Heart left ventricle (tissue), 13 donors: ENCODE measurements around the gene CDCP1.

Experiments used
- POLR2A ChIP-seq, 2 donors: fragments of 450-650 bp; IDR thresholded peaks; one replicate each; pipeline ENCODE4 v1.6.1; 2017; ENCODE audit warnings: antibody characterized with exemption in 2 of 2, mild to moderate bottlenecking in 2 of 2, moderate library complexity in 2 of 2
- TF ChIP-seq, protein P1 (sequence below), 12 donors: fragments of 200-600 bp; sonication (generic) in 4 of 12; IDR thresholded peaks; one replicate each; pipeline versions ENCODE4 v1.5.0 to v1.8.0; 2018 to 2022; ENCODE audit warnings: antibody characterized with exemption in 12 of 12, mild to moderate bottlenecking in 5 of 12
- donor health status: ischemic (EF 13 %, LVEDD 7.1; RV severe dilation, severe dysfunction).
- donor health status: DM: no; HTN: yes; CAD: no.
- donor health status: DM: no; HTN: no; CAD: no.
- donor health status: ischemic (EF 25% LVEDD 6.9; RV normal size, moderate dysfunction).
- donor health status: ischemic (EF 25% LVEDD 5.7; RV mildly dilated, moderate dysfunction).
- donor health status: ischemic (EF 35%, LVEDD 5.7; RV mildly dilated, moderate dysfunction).
- donor health status: nonischemic (EF 11% LVEDD 7.7; RV severe dilation, severe dysfunction).
- donor health status: DM: yes; HTN: yes; CAD: no.
- donor health status: PGD.
- donor health status: ischemic (EF 29% LVEDD 5.4; RV normal size, mild dysfunction).
- donor health status: nonischemic (EF 23%, LVEDD 6.1; RV moderate dilation, normal function).

- TF ChIP-seq, protein P1, sequence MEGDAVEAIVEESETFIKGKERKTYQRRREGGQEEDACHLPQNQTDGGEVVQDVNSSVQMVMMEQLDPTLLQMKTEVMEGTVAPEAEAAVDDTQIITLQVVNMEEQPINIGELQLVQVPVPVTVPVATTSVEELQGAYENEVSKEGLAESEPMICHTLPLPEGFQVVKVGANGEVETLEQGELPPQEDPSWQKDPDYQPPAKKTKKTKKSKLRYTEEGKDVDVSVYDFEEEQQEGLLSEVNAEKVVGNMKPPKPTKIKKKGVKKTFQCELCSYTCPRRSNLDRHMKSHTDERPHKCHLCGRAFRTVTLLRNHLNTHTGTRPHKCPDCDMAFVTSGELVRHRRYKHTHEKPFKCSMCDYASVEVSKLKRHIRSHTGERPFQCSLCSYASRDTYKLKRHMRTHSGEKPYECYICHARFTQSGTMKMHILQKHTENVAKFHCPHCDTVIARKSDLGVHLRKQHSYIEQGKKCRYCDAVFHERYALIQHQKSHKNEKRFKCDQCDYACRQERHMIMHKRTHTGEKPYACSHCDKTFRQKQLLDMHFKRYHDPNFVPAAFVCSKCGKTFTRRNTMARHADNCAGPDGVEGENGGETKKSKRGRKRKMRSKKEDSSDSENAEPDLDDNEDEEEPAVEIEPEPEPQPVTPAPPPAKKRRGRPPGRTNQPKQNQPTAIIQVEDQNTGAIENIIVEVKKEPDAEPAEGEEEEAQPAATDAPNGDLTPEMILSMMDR (IDR thresholded peaks at IDR 0.05), result no peak
- no peak for TF ChIP-seq POLR2A (IDR thresholded peaks at IDR 0.05)
Observed at GRCh38 chr3:45048244-45048643, 97.9 kb downstream of the CDCP1 start.
